ENCODE results near the gene CREB5. TPM values are rescaled to one million over a fixed set of nuclear protein-coding genes. Genes with fewer than 3 reads are reported as not detected.

CREB5 gene
- total and polyA plus RNA-seq, 2 of the 13 experiments (the other 11 are each of a cell fraction or from before 2014, with no cell fraction given), result 0.38 to 0.71 TPM

DNA sequence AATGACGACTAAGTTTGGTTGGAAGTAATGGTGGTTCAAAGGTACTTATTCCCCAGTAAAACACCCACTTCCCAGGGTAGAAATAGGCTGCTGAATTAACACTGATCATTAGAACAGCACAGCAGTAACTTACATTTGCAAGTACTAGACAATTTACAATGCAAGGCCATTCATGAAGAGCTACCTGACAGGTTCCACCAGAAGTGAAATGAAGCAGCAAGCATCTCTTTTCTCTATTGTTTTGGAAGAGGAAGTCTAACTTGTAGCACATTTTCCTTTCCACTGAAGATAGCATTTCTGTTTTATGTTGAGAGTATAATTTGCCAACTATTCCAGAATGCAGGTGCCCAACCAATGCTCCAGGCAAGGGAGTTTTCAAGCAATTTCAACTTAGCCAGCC is 145.9 kb downstream of the CREB5 start:
- Histone ChIP-seq H3K79me2 (ENCODE audit: insufficient read depth, low read length) (no peaks in the 10 kb centered on the region), H4K20me1 (ENCODE audit: insufficient read depth, low read length) (no peaks in the 10 kb centered on the region), H3K27me3 (ENCODE audit: control insufficient read depth in 1 of 2, insufficient read depth in 2 of 2, low read length in 2 of 2) (peaks cover 0 to 6% of the 10 kb centered on the region in 2 experiments; a peak in 1 of 5 replicates), H3K4me2 (ENCODE audit: low read depth, low read length) (no peak overlapping the region), H3K4me1 (ENCODE audit: insufficient read depth, low read length) (no peaks in the 10 kb centered on the region), H3K27ac (ENCODE audit: extremely low read length, insufficient read depth, low read length) (no peak overlapping the region), H3K9me3 (ENCODE audit: low read length) (no peaks in the 10 kb centered on the region), H3K36me3 (replicated peaks in 1 of 2; ENCODE audit: control insufficient read depth in 1 of 2, insufficient read depth in 2 of 2, low read length in 2 of 2) (no peaks in the 10 kb centered on the region), H2AFZ (ENCODE audit: low read length) (no peak overlapping the region), H3K9ac (ENCODE audit: insufficient read depth, low read depth, low read length) (no peak overlapping the region), H3K4me3 (replicated peaks in 1 of 3; ENCODE audit: insufficient read depth in 1 of 3, low read depth in 2 of 3, low read length in 3 of 3) (no peak overlapping the region)
- 0% methylated on average over 1 of the region's 1 CpG for WGBS (ENCODE audit: low lambda C conversion rate)
- CTCF ChIA-PET (ENCODE audit: low intra/inter-chr PET ratio, low total read pairs), result no interaction called here
- TF ChIP-seq FOXK2 (IDR thresholded peaks at IDR 0.05) (no peak), ZNF160 (CRISPR knock-in tag; IDR thresholded peaks at IDR 0.05) (no peak)
- intact Hi-C loops (cut with micrococcal nuclease; ENCODE audit: unreplicated experiment), result no loop called here
- FAIRE-seq (no peak), DNase-seq (ENCODE audit: low spot score) (no peak), ATAC-seq (no peak)
- POLR2A ChIA-PET, result no interaction called here
- in situ Hi-C loops (cut with HindIII; ENCODE audit: extremely low pct_ligation_motif_present, low pct_unique_long_range_greater_than_20kb), result no loop called here
- BruUV-seq (replicated peaks), result no TSS peak

DNA sequence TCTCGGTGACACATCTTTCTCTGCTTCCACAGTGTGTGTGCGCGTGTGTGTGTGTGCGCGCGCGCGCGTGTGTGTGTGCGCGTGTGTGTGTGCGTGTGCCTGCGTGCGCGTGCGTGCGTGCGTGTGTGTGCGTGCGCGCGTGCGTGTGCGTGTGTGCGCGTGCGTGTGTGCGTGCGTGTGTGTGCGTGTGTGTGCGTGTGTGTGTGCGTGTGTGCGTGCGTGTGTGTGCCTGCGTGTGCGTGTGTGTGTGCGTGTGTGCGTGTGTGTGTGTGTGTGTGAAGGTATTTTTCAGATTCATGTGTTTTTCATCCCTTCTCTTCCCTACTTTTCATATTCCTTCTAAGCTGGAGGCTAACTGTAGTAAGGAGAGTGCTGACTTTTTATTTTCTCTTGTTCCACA is 148.4 kb downstream of the CREB5 start:
- no peak overlapping the region for H3K4me3 ChIP-seq (replicated peaks in 1 of 3; ENCODE audit: insufficient read depth in 1 of 3, low read depth in 2 of 3, low read length in 3 of 3)
- in situ Hi-C loops (cut with HindIII; ENCODE audit: extremely low pct_ligation_motif_present, low pct_unique_long_range_greater_than_20kb), result no loop called here
- WGBS (ENCODE audit: low lambda C conversion rate), result 48% methylated on average over 38 of the region's 38 CpGs
- H3K79me2 ChIP-seq (ENCODE audit: insufficient read depth, low read length), result no peaks in the 10 kb centered on the region
- CTCF ChIA-PET (ENCODE audit: low intra/inter-chr PET ratio, low total read pairs), result no interaction called here
- H3K27ac ChIP-seq (ENCODE audit: extremely low read length, insufficient read depth, low read length), result no peak overlapping the region
- intact Hi-C loops (cut with micrococcal nuclease; ENCODE audit: unreplicated experiment), result no loop called here
- no peak overlapping the region for H2AFZ ChIP-seq (ENCODE audit: low read length)
- peaks cover 0 to 6% of the 10 kb centered on the region in 2 experiments; a peak in 1 of 5 replicates for H3K27me3 ChIP-seq (ENCODE audit: control insufficient read depth in 1 of 2, insufficient read depth in 2 of 2, low read length in 2 of 2)
- ATAC-seq (no peak), FAIRE-seq (no peak), DNase-seq (ENCODE audit: low spot score) (no peak)
- no peak overlapping the region for H3K9ac ChIP-seq (ENCODE audit: insufficient read depth, low read depth, low read length)
- no peak for TF ChIP-seq RORA (CRISPR knock-in tag; IDR thresholded peaks at IDR 0.05)
- no peak for TF ChIP-seq ZSCAN20 (CRISPR knock-in tag; IDR thresholded peaks at IDR 0.05; ENCODE audit: borderline replicate concordance)
- no peak for TF ChIP-seq PLRG1 (conservative IDR thresholded peaks at IDR 0.05)
- TF ChIP-seq ZNF878 (CRISPR knock-in tag; IDR thresholded peaks at IDR 0.05), result no peak
- TF ChIP-seq ZNF431 (CRISPR knock-in tag; IDR thresholded peaks at IDR 0.05; ENCODE audit: borderline replicate concordance, low read depth), result no peak
- no peaks in the 10 kb centered on the region for H3K4me1 ChIP-seq (ENCODE audit: insufficient read depth, low read length)
- H3K36me3 ChIP-seq (replicated peaks in 1 of 2; ENCODE audit: control insufficient read depth in 1 of 2, insufficient read depth in 2 of 2, low read length in 2 of 2), result no peaks in the 10 kb centered on the region
- POLR2A ChIA-PET, result no interaction called here
- H3K9me3 ChIP-seq (ENCODE audit: low read length), result no peaks in the 10 kb centered on the region
- H4K20me1 ChIP-seq (ENCODE audit: insufficient read depth, low read length), result no peaks in the 10 kb centered on the region
- BruUV-seq (replicated peaks), result no TSS peak
- no peak overlapping the region for H3K4me2 ChIP-seq (ENCODE audit: low read depth, low read length)
